Panc1 (cell line): ENCODE results near the gene IL18RAP. TPM values are rescaled to one million over a fixed set of nuclear protein-coding genes. Genes with fewer than 3 reads are reported as not detected.

Experiments
- ATAC-seq: fragments of 200-7000 bp; cut with Tn5 transposase; 2 replicates; pipeline ENCODE4 v1.9.1; 2020; ENCODE audit warnings: mild to moderate bottlenecking, moderate library complexity
- BruUV-seq: library from RNA; stranded (reverse); fragments of 400-500 nt; replicated peaks from 2 replicates; lab custom pipeline; 2021; lab: Mats Ljungman, UMichigan
- CTCF ChIA-PET: fragments of 300-600 bp; sonication (Branson Sonifier 250); formaldehyde crosslinking; loops from one replicate; lab custom pipeline; 2022; ENCODE audit warnings: antibody characterized with exemption; lab: Charles Lee
- POLR2A ChIA-PET: fragments of 300-600 bp; sonication (Branson Sonifier 250); formaldehyde crosslinking; loops from one replicate; lab custom pipeline; 2022; ENCODE audit warnings: antibody characterized with exemption; lab: Charles Lee
- DNase-seq: peaks from one replicate; pipeline ENCODE4 v3.0.0-alpha.2; 2010; ENCODE audit warnings: low read depth, low spot score
- H3K27ac ChIP-seq: 2 replicates; pipeline ENCODE4 v1.5.1; 2011; ENCODE audit warnings: mild to moderate bottlenecking, low read length, inconsistent platforms
- H3K27me3 ChIP-seq: fragments of 200-500 bp; sonication (Bioruptor generic); 2 replicates; pipeline ENCODE4 v1.6.0; 2014; ENCODE audit warnings: low read length, inconsistent platforms; ENCODE audit not compliant: control insufficient read depth, insufficient read depth
- H3K36me3 ChIP-seq: fragments of 200-500 bp; sonication (Bioruptor generic); 2 replicates; pipeline ENCODE4 v1.5.1; 2014; ENCODE audit warnings: inconsistent platforms, mild to moderate bottlenecking, low read length, moderate library complexity; ENCODE audit not compliant: control insufficient read depth, insufficient read depth
- H3K4me1 ChIP-seq: 2 replicates; pipeline ENCODE4 v1.5.1; 2011; ENCODE audit warnings: inconsistent platforms, mild to moderate bottlenecking, low read length, moderate library complexity; ENCODE audit not compliant: control insufficient read depth, insufficient read depth
- H3K4me3 ChIP-seq, 2 experiments: 2 replicates each; pipeline ENCODE4 v1.5.1; 2011 to 2012; ENCODE audit warnings: low read depth in 2 of 2, low read length in 2 of 2, mild to moderate bottlenecking in 2 of 2, inconsistent platforms in 1 of 2, moderate library complexity in 1 of 2
- H3K9me3 ChIP-seq: fragments of 200-500 bp; sonication (Bioruptor generic); 2 replicates; pipeline ENCODE4 v1.5.1; 2014; ENCODE audit warnings: low read depth, mild to moderate bottlenecking, inconsistent platforms, low read length, moderate library complexity; ENCODE audit not compliant: control insufficient read depth, insufficient read depth
- POLR2AphosphoS5 ChIP-seq: IDR thresholded peaks from 2 replicates; pipeline ENCODE4 v1.6.1; 2012; ENCODE audit warnings: mild to moderate bottlenecking, low read depth, low read length, moderate library complexity
- SIN3A ChIP-seq: IDR thresholded peaks from 2 replicates; pipeline ENCODE4 v1.6.1; 2012; ENCODE audit warnings: low read depth, mild to moderate bottlenecking, low read length, moderate library complexity, borderline replicate concordance; ENCODE audit not compliant: insufficient read depth
- TCF7L2 ChIP-seq: IDR thresholded peaks from 2 replicates; pipeline ENCODE4 v1.6.1; 2011; ENCODE audit warnings: mild to moderate bottlenecking, low read depth, low read length, inconsistent platforms
- in situ Hi-C: cut with HindIII; loops from 2 replicates; pipeline ENCODE4 v1.10.0; 2016; ENCODE audit warnings: low sequenced_read_pairs, low pct_unique_long_range_greater_than_20kb
- intact Hi-C: fragments of 100-400 bp; cut with micrococcal nuclease; formaldehyde crosslinking; loops from one replicate; pipeline ENCODE4 v1.10.0; 2022; ENCODE audit not compliant: unreplicated experiment
- total RNA-seq: library from RNA; stranded (reverse); gene quantifications from one replicate; pipeline ENCODE4 v1.2.1, GENCODE V29; 2021; ENCODE audit not compliant: unreplicated experiment
- TF ChIP-seq, protein P1 (sequence below): fragments of 450-650 bp; IDR thresholded peaks from 2 replicates; pipeline ENCODE4 v1.5.1; 2017; ENCODE audit warnings: mild to moderate bottlenecking
- TF ChIP-seq, protein P2 (sequence below), 2 experiments: IDR thresholded peaks; 2 replicates each; pipeline ENCODE4 v1.6.1; 2011 to 2012; ENCODE audit warnings: low read depth in 2 of 2, control low read depth in 1 of 2, low read length in 1 of 2, mild to moderate bottlenecking in 1 of 2, moderate library complexity in 1 of 2; ENCODE audit not compliant: insufficient read depth in 1 of 2

IL18RAP gene
- total RNA-seq, 1 experiment from 2014 or later = not detected

DNA sequence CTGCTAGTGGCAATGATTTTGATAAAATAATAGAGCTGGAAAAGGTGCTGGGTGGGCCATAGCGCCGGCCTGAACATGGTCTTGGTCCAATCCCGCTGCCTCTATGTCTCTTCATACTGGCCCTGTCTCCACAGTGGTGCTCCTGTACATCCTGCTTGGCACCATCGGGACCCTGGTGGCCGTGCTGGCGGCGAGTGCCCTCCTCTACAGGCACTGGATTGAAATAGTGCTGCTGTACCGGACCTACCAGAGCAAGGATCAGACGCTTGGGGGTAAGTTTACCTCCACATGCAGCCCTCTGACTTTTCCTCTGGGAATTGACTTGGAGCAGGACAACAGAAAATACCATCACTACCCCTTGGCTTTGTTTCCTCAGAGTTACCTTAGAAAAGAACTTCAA, 24.0 kb downstream of the IL18RAP start:
- ChIA-PET POLR2A (no interaction called here), CTCF (no interaction called here)
- TF ChIP-seq TCF7L2 = no peak
- TF ChIP-seq, protein P1, sequence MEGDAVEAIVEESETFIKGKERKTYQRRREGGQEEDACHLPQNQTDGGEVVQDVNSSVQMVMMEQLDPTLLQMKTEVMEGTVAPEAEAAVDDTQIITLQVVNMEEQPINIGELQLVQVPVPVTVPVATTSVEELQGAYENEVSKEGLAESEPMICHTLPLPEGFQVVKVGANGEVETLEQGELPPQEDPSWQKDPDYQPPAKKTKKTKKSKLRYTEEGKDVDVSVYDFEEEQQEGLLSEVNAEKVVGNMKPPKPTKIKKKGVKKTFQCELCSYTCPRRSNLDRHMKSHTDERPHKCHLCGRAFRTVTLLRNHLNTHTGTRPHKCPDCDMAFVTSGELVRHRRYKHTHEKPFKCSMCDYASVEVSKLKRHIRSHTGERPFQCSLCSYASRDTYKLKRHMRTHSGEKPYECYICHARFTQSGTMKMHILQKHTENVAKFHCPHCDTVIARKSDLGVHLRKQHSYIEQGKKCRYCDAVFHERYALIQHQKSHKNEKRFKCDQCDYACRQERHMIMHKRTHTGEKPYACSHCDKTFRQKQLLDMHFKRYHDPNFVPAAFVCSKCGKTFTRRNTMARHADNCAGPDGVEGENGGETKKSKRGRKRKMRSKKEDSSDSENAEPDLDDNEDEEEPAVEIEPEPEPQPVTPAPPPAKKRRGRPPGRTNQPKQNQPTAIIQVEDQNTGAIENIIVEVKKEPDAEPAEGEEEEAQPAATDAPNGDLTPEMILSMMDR = no peak
- TF ChIP-seq, protein P2, sequence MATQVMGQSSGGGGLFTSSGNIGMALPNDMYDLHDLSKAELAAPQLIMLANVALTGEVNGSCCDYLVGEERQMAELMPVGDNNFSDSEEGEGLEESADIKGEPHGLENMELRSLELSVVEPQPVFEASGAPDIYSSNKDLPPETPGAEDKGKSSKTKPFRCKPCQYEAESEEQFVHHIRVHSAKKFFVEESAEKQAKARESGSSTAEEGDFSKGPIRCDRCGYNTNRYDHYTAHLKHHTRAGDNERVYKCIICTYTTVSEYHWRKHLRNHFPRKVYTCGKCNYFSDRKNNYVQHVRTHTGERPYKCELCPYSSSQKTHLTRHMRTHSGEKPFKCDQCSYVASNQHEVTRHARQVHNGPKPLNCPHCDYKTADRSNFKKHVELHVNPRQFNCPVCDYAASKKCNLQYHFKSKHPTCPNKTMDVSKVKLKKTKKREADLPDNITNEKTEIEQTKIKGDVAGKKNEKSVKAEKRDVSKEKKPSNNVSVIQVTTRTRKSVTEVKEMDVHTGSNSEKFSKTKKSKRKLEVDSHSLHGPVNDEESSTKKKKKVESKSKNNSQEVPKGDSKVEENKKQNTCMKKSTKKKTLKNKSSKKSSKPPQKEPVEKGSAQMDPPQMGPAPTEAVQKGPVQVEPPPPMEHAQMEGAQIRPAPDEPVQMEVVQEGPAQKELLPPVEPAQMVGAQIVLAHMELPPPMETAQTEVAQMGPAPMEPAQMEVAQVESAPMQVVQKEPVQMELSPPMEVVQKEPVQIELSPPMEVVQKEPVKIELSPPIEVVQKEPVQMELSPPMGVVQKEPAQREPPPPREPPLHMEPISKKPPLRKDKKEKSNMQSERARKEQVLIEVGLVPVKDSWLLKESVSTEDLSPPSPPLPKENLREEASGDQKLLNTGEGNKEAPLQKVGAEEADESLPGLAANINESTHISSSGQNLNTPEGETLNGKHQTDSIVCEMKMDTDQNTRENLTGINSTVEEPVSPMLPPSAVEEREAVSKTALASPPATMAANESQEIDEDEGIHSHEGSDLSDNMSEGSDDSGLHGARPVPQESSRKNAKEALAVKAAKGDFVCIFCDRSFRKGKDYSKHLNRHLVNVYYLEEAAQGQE (IDR thresholded peaks at IDR 0.05; ENCODE audit: insufficient read depth in 1 of 2, low read depth in 2 of 2, low read length in 1 of 2) = no peak
- TF ChIP-seq POLR2AphosphoS5 = no peak
- no peak for TF ChIP-seq SIN3A
- H3K4me1 ChIP-seq = no peaks in the 10 kb centered on the region
- H3K4me3 ChIP-seq = no peak overlapping the region
- intact Hi-C loops (loop anchor here (5.0 kb wide), 1 partner anchor 425 kb away; no protein-coding TSS in a partner anchor), in situ Hi-C loops (no loop called here)
- H3K9me3 ChIP-seq = no peaks in the 10 kb centered on the region
- H3K27me3 ChIP-seq = peaks cover 2% of the 10 kb centered on the region; the same call in 1 of the 2 replicates
- no peak overlapping the region for H3K27ac ChIP-seq
- H3K36me3 ChIP-seq = no peaks in the 10 kb centered on the region
- ATAC-seq (no peak), DNase-seq (no peak)
- BruUV-seq = no TSS peak

DNA sequence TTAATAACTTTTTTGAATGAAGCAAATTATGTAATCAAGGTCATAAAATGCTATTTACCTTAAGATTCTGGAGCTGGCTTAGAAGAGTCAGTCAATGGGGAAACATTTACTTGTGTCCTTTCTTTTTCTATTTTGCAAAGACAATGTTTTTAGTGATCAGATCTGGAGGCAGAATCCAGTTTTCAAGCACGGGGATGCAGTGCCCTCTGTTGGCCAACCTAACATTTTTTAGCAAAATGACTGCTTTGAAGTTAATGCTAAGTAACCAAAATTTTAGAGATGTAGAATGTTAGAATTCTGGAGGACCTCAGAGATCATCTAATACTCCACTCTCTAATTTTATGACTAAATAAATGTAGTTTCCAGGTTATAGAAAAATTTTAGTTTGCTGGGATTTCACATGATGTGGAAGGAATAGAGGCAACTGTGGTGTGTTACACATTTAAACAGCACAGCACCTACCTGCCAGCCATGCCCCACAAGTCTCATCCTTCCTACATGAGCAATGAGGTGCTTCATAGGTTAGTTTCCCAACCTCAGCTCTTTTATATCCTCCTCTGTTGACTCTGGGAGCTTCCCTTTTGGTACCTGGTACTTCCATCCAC, 26.5 kb downstream of the IL18RAP start:
- in situ Hi-C loops = no loop called here
- ChIA-PET POLR2A (no interaction called here), CTCF (no interaction called here)
- H3K36me3 ChIP-seq = no peaks in the 10 kb centered on the region
- H3K4me3 ChIP-seq = no peak overlapping the region
- DNase-seq (peak; percentile 22), ATAC-seq (no peak)
- peaks cover 2% of the 10 kb centered on the region; the same call in 1 of the 2 replicates for H3K27me3 ChIP-seq
- BruUV-seq = no TSS peak
- intact Hi-C loops = loop anchor here (5.0 kb wide), 1 partner anchor 427 kb away; no protein-coding TSS in a partner anchor
- H3K27ac ChIP-seq = no peak overlapping the region
- H3K9me3 ChIP-seq = no peaks in the 10 kb centered on the region
- H3K4me1 ChIP-seq = no peaks in the 10 kb centered on the region
- TF ChIP-seq, protein P1 = peak; percentile 74
- no peak for TF ChIP-seq SIN3A
